Skeletal muscle tissue (tissue), 4 donors: ENCODE measurements around the gene BCAS4. TPM values are rescaled to one million over a fixed set of nuclear protein-coding genes. Genes with fewer than 3 reads are reported as not detected.
"Not testable (repeated sequence)": the region's sequence is repeated elsewhere in the genome, so short reads cannot be mapped to it uniquely, and the experiment has no call there.

Source experiments
- H3K27ac ChIP-seq: one replicate; pipeline ENCODE4 v1.7.0; 2013; ENCODE audit warnings: mild to moderate bottlenecking, low read depth, low read length, inconsistent platforms
- H3K27me3 ChIP-seq, 3 donors: one replicate each; pipeline ENCODE4 v1.7.0; 2013; ENCODE audit warnings: low read length in 3 of 3; ENCODE audit not compliant: control insufficient read depth in 3 of 3, insufficient read depth in 3 of 3
- H3K36me3 ChIP-seq, 3 donors: one replicate each; pipeline ENCODE4 v1.7.0; 2013; ENCODE audit warnings: low read length in 3 of 3; ENCODE audit not compliant: control insufficient read depth in 3 of 3, insufficient read depth in 3 of 3
- H3K4me1 ChIP-seq, 3 donors: one replicate each; pipeline ENCODE4 v1.7.0; 2013; ENCODE audit warnings: low read length in 3 of 3, mild to moderate bottlenecking in 3 of 3; ENCODE audit not compliant: control insufficient read depth in 3 of 3, insufficient read depth in 3 of 3
- H3K4me3 ChIP-seq, 3 donors: one replicate each; pipeline ENCODE4 v1.7.0; 2013; ENCODE audit warnings: low read length in 3 of 3
- H3K9ac ChIP-seq, 3 donors: one replicate each; pipeline ENCODE4 v1.7.0; 2013; ENCODE audit warnings: low read length in 3 of 3, mild to moderate bottlenecking in 3 of 3, moderate library complexity in 2 of 3, low read depth in 1 of 3
- H3K9me3 ChIP-seq, 3 donors: one replicate each; pipeline ENCODE4 v1.7.0; 2013; ENCODE audit warnings: low read length in 3 of 3; ENCODE audit not compliant: control insufficient read depth in 3 of 3
- total RNA-seq: library from RNA; depleted of rRNA; stranded (reverse); fragments of >200 nt; gene quantifications from one replicate; pipeline ENCODE4 v1.2.3, GENCODE V29; 2014
- donor health status: Osteomylitis.

The BCAS4 gene
- total RNA-seq, 1 donor from 2014 or later, result 1.0 TPM

GRCh38 chr20:50769551-50770085 is 25.2 kb upstream of the BCAS4 start:
- not testable (repeated sequence) for H3K27me3 ChIP-seq, H3K9me3 ChIP-seq, H3K36me3 ChIP-seq, H3K27ac ChIP-seq, H3K4me3 ChIP-seq, H3K4me1 ChIP-seq, H3K9ac ChIP-seq

GRCh38 chr20:50771419-50772080 is 23.3 kb upstream of the BCAS4 start:
- not testable (repeated sequence) for H3K27ac ChIP-seq, H3K27me3 ChIP-seq, H3K4me3 ChIP-seq, H3K4me1 ChIP-seq, H3K9me3 ChIP-seq, H3K36me3 ChIP-seq, H3K9ac ChIP-seq

GRCh38 chr20:50772420-50773185 is 22.3 kb upstream of the BCAS4 start:
- Histone ChIP-seq H3K4me1 (no peaks in the 10 kb centered on the region), H3K27me3 (peaks cover 0 to 3% (median 2%) of the 10 kb centered on the region in 3 donors), H3K9ac (no peak overlapping the region), H3K36me3 (no peaks in the 10 kb centered on the region), H3K27ac (no peak overlapping the region), H3K9me3 (no peaks in the 10 kb centered on the region), H3K4me3 (no peak overlapping the region)

- H3K4me1 ChIP-seq, result no peaks in the 10 kb centered on the region
- H3K27ac ChIP-seq, result no peak overlapping the region
- H3K4me3 ChIP-seq, result no peak overlapping the region
- H3K36me3 ChIP-seq, result no peaks in the 10 kb centered on the region
- no peak overlapping the region for H3K9ac ChIP-seq
- H3K9me3 ChIP-seq, result no peaks in the 10 kb centered on the region
- H3K27me3 ChIP-seq, result peaks cover 0 to 6% (median 2%) of the 10 kb centered on the region in 3 donors
Measured at GRCh38 chr20:50774515-50774914, 20.3 kb upstream of the BCAS4 start.

GRCh38 chr20:50776122-50776817 is 18.6 kb upstream of the BCAS4 start:
- no peaks in the 10 kb centered on the region for H3K4me1 ChIP-seq
- H3K27me3 ChIP-seq, result peaks cover 0 to 6% (median 2%) of the 10 kb centered on the region in 3 donors
- H3K36me3 ChIP-seq, result no peaks in the 10 kb centered on the region

GRCh38 chr20:50777373-50777772 is 17.5 kb upstream of the BCAS4 start:
- Histone ChIP-seq H3K27ac (no peak overlapping the region), H3K4me3 (no peak overlapping the region), H3K4me1 (no peaks in the 10 kb centered on the region), H3K36me3 (no peaks in the 10 kb centered on the region), H3K9ac (no peak overlapping the region), H3K9me3 (no peaks in the 10 kb centered on the region), H3K27me3 (peaks cover 0 to 6% (median 2%) of the 10 kb centered on the region in 3 donors)

More at GRCh38 chr20:50776122-50776817, 18.6 kb upstream of the BCAS4 start:
- Histone ChIP-seq H3K27ac (no peak overlapping the region), H3K4me3 (no peak overlapping the region), H3K9me3 (no peaks in the 10 kb centered on the region), H3K9ac (no peak overlapping the region)

GRCh38 chr20:50778994-50779393 is 15.9 kb upstream of the BCAS4 start:
- not testable (repeated sequence) for H3K4me1 ChIP-seq

GRCh38 chr20:50783390-50783789 is 11.5 kb upstream of the BCAS4 start:
- no peaks in the 10 kb centered on the region for H3K9me3 ChIP-seq
- H3K9ac ChIP-seq, result no peak overlapping the region

More at GRCh38 chr20:50778994-50779393, 15.9 kb upstream of the BCAS4 start:
- H3K9ac ChIP-seq, H3K27ac ChIP-seq, H3K27me3 ChIP-seq, H3K4me3 ChIP-seq, H3K36me3 ChIP-seq, H3K9me3 ChIP-seq: not testable (repeated sequence)

GRCh38 chr20:50783903-50784302 is 11.0 kb upstream of the BCAS4 start:
- Histone ChIP-seq H3K9me3 (no peaks in the 10 kb centered on the region), H3K4me1 (peaks cover 0 to 2% (median 0%) of the 10 kb centered on the region in 3 donors), H3K27ac (no peak overlapping the region), H3K4me3 (no peak overlapping the region), H3K27me3 (peaks cover 0 to 3% (median 0%) of the 10 kb centered on the region in 3 donors), H3K9ac (no peak overlapping the region), H3K36me3 (no peaks in the 10 kb centered on the region)

More at GRCh38 chr20:50783390-50783789, 11.5 kb upstream of the BCAS4 start:
- H3K4me3 ChIP-seq, result no peak overlapping the region
- no peak overlapping the region for H3K27ac ChIP-seq
- H3K36me3 ChIP-seq, result no peaks in the 10 kb centered on the region
- H3K27me3 ChIP-seq, result peaks cover 0 to 3% (median 0%) of the 10 kb centered on the region in 3 donors
- peaks cover 0 to under 1% (median 0%) of the 10 kb centered on the region in 3 donors for H3K4me1 ChIP-seq
